Progenitor cell of endocrine pancreas (in vitro differentiated cells): ENCODE results near the gene NOC2L. TPM values are rescaled to one million over a fixed set of nuclear protein-coding genes. Genes with fewer than 3 reads are reported as not detected.
A peak's percentile ranks its signal among the peaks of the same experiment; 100 is the strongest.

Source experiments
- DNase-seq: peaks from one replicate; pipeline ENCODE4 v3.0.0; 2021; ENCODE audit warnings: low spot score; ENCODE audit not compliant: unreplicated experiment
- H3K27ac Mint-ChIP-seq: 2 replicates; pipeline ENCODE4 v1.8.0; 2021; ENCODE audit warnings: mild to moderate bottlenecking, moderate library complexity, mixed read lengths
- H3K27me3 Mint-ChIP-seq: 2 replicates; pipeline ENCODE4 v1.8.0; 2021; ENCODE audit warnings: mixed read lengths
- H3K36me3 Mint-ChIP-seq: 2 replicates; pipeline ENCODE4 v1.8.0; 2022; ENCODE audit warnings: mixed read lengths; ENCODE audit not compliant: insufficient read depth
- H3K4me1 Mint-ChIP-seq: 2 replicates; pipeline ENCODE4 v1.8.0; 2021; ENCODE audit warnings: low read depth, mixed read lengths
- H3K4me3 Mint-ChIP-seq: 2 replicates; pipeline ENCODE4 v1.8.0; 2021; ENCODE audit warnings: low read depth, mild to moderate bottlenecking, moderate library complexity, mixed read lengths
- H3K9me3 Mint-ChIP-seq: 2 replicates; pipeline ENCODE4 v1.8.0; 2021; ENCODE audit warnings: low read depth, mixed read lengths
- long read RNA-seq: library from polyadenylated mRNA; unstranded; transcript quantifications from one replicate; pipeline ENCODE4 v2.0.0, GENCODE V29; 2020
- total RNA-seq: library from RNA; stranded (reverse); gene quantifications from 2 replicates; pipeline ENCODE4 v1.2.1, GENCODE V29; 2021
- TF ChIP-seq, protein P1 (sequence below): fragments of 200-600 bp; sonication (generic); IDR thresholded peaks from one replicate; pipeline ENCODE4 v1.5.0; 2021; ENCODE audit warnings: antibody characterized with exemption, mild to moderate bottlenecking; ENCODE audit not compliant: unreplicated experiment

Gene NOC2L
- total RNA-seq = 71.9 and 78.2 TPM in 2 replicates
- long read RNA-seq, transcript NOC2L-201 (19 exons, 2,790 nt) = major isoform, 128 of 194 reads
- long read RNA-seq, partial matches to known transcripts = 10 of 194 reads
- long read RNA-seq, other reads (novel, unspliced or antisense) = 56 of 194 reads

DNA sequence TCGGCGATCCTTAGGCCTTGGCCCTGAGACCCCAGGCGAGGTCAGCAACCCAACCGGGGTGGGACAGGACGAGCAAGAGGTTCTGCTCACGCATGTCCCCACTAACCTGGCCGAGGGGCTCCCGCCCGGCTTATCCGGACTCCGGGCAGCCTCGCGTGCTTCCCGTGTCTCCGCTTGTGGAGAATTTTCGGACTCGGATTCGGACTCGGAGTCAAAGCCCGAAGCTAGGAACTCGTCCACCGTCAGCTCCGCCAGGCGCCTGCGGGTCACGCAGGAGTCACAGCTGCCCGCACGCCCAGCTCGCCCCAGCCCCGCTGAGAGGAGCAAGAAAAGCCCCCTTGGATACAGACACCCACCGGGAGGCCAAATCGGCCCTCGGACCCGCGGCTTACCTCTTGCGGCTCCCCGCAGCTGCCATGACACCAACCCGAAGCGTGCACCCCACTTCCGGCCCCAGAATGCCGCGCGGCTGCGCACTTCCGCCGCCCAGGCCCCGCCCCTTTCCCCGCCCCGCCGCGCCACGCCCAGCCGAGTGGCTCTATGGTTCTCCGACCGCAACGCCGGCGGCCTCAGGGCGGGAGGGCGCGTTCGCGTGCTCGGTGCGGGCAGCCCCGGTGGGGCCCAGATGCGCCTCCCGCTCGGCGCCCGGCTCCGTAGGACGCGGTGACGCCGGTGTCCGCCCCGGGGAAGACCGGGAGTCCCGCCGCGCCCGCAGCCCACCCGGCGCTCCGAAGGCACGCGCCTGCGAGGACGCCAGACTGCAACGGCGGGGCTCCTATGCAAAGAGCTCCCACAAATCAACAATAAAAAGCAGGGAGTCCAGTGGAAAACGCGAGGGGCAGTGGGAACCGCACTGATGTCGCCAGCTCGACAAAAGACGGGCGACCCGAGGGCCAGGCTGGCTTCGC, at the start of gene NOC2L:
Gene NOC2L, minus strand, starts transcription at position 434 of the 908 bp plus-strand sequence. Its CDS starts 16 bp downstream, at position 418.
- TF ChIP-seq, protein P1, sequence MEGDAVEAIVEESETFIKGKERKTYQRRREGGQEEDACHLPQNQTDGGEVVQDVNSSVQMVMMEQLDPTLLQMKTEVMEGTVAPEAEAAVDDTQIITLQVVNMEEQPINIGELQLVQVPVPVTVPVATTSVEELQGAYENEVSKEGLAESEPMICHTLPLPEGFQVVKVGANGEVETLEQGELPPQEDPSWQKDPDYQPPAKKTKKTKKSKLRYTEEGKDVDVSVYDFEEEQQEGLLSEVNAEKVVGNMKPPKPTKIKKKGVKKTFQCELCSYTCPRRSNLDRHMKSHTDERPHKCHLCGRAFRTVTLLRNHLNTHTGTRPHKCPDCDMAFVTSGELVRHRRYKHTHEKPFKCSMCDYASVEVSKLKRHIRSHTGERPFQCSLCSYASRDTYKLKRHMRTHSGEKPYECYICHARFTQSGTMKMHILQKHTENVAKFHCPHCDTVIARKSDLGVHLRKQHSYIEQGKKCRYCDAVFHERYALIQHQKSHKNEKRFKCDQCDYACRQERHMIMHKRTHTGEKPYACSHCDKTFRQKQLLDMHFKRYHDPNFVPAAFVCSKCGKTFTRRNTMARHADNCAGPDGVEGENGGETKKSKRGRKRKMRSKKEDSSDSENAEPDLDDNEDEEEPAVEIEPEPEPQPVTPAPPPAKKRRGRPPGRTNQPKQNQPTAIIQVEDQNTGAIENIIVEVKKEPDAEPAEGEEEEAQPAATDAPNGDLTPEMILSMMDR = no peak
- peak; percentile 94 for DNase-seq
- no peaks in the 10 kb centered on the region for H3K27me3 Mint-ChIP-seq
- H3K4me3 Mint-ChIP-seq = peak within 1 kb of the TSS; percentile 85
- no peaks in the 10 kb centered on the region for H3K9me3 Mint-ChIP-seq
- H3K36me3 Mint-ChIP-seq = peaks cover 7% of the 10 kb centered on the region
- H3K4me1 Mint-ChIP-seq = peaks cover 7% of the 10 kb centered on the region
- H3K27ac Mint-ChIP-seq = peak within 1 kb of the TSS; percentile 50

DNA sequence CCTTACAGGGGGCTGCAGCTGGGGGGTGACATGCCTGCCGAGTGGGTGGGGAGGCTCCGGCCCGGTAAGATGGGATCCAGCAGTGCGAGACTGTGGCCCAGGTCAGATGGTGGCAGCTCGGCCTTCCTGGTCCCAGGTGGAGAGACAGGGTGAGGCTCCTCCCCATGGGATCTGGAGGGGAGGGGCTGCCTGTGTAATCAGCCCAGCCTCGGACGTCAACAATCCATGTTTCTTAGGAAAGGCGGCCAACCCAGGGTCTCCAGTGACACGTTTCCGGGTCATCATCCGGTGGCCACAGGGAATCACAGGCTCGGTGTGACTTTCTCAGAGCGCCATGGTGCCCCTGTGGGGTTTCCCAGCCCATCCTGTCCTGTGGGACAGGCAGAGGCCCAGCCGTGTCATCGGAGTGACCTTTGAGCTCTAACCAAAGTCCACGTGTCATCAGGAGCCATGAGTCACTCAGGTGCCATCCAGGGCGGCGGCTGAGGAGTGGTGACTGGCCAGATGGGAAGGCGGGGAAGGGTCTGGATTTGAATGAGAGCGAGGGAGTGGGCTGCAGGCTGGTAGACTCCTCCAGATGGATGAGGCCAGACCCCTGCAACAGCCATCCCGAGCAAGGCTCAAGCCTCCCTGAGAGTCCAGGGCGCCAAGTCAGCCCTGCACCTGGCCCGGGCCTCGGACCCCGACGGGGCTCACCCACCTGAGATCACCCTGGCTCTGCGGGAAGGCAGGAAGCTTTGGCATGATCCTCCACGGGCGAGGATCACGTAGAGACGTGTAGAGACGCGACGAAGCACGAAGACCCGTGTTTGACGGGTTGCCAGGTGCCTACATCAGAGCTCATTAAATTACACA, 47.5 kb upstream of the NOC2L start:
- Mint-ChIP-seq H3K4me3 (peak overlapping the region; percentile 19), H3K27me3 (peaks cover 5% of the 10 kb centered on the region), H3K4me1 (peaks cover 18% of the 10 kb centered on the region), H3K36me3 (peaks cover 4% of the 10 kb centered on the region), H3K9me3 (no peaks in the 10 kb centered on the region), H3K27ac (peak overlapping the region; percentile 62)
- TF ChIP-seq, protein P1 = no peak
- DNase-seq = peak; percentile 11

DNA sequence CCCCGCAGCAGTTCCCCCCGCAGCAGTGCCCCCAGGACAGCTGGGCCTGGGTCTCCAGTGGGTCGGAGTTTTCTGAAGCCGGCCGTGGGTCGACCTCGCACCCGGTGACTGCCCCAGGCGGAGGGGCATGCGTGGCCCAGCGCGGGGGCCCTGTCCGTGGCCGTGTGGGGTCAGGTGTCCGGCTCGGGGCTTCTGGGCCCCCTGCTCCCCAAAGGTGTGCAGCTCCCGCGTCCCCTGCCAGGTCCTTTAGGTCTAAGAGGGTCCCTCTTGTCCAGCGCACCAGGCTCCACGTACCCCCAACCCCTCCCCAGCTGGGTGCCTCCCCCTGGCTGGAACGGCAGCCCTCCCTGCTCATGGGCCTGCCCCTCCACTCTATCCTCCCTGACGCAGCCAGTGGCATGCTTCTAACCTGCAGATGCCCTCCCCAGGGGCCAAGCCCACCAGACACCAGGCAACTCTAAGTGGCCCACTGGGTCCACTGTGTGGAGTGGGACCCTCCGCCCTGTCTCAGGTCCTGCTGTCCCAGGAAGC, 46.8 kb upstream of the NOC2L start:
- no peak for DNase-seq
- Mint-ChIP-seq H3K36me3 (peaks cover 3% of the 10 kb centered on the region), H3K27me3 (peaks cover 5% of the 10 kb centered on the region), H3K4me1 (peaks cover 18% of the 10 kb centered on the region), H3K4me3 (no peak overlapping the region), H3K27ac (peak overlapping the region; percentile 56), H3K9me3 (no peaks in the 10 kb centered on the region)
- TF ChIP-seq, protein P1 = no peak

DNA sequence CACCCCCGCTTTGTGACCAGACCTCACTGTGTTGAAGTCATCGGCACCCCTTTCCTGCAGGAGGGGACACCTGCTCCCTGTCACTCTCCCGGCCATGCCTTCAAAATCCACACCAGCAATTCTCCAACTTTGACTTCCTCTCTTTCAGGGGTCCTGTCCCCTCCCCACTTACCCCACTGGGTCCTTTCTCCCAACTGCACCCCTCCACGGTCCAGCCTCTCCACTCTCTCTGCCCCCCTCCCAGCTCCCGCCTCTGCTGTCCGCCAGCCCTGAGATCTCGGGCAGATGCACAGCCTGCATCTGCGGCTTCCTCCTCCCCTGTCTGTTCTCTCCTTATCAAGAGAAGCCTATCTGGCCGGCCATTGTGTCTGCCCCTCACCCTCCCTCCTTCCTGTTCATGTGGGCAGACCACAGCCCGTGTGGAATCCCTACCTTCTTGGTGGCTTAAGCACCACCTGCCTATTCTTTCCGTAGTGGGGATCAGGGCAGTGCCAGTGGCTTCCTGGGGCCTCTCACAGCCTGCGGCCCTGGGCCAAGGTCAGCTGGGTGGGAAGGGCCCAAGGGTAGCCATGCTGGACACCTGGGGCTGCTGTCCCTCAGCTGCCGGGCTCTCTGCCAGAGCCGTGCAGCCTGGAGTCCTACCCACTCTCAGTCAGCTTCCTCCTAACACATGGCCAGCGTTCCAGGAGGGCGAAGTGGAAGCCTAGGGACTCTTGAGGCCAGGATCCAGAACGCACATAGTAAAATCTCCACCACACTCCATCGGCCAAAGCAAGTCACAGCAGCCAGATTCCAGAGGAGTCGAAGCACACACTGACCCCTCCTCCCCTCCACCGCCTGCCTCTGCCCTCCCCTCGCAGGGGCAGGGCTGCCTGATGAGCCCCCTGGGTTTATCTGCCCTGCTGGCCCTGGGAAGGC, 46.0 kb upstream of the NOC2L start:
- H3K4me3 Mint-ChIP-seq = peak overlapping the region; percentile 12
- no peaks in the 10 kb centered on the region for H3K9me3 Mint-ChIP-seq
- peaks cover 3% of the 10 kb centered on the region for H3K36me3 Mint-ChIP-seq
- DNase-seq = no peak
- TF ChIP-seq, protein P1 = no peak
- peaks cover 5% of the 10 kb centered on the region for H3K27me3 Mint-ChIP-seq
- H3K4me1 Mint-ChIP-seq = peaks cover 19% of the 10 kb centered on the region
- peak overlapping the region; percentile 81 for H3K27ac Mint-ChIP-seq
